Liver (tissue), 9 donors: ENCODE results near the gene SHC3. TPM values are rescaled to one million over a fixed set of nuclear protein-coding genes. Genes with fewer than 3 reads are reported as not detected.

ENCODE experiments used
- DNase-seq: peaks from one replicate; pipeline ENCODE4 v3.0.0-alpha.2; 2017; ENCODE audit warnings: low spot score
- H3K27ac ChIP-seq, 2 donors: one replicate each; pipeline ENCODE4 v1.7.0; 2013; ENCODE audit warnings: inconsistent platforms in 2 of 2, low read length in 2 of 2, control low read depth in 1 of 2, low read depth in 1 of 2, mild to moderate bottlenecking in 1 of 2
- H3K27me3 ChIP-seq, 4 donors: one replicate each; pipeline versions ENCODE4 v1.6.1 to v1.7.0; 2013; ENCODE audit warnings: low read length in 3 of 4, inconsistent platforms in 1 of 4, mild to moderate bottlenecking in 1 of 4, moderate library complexity in 1 of 4; ENCODE audit not compliant: control insufficient read depth in 4 of 4, insufficient read depth in 4 of 4
- H3K36me3 ChIP-seq, 4 donors: one replicate each; pipeline versions ENCODE4 v1.6.1 to v1.7.0; 2013; ENCODE audit warnings: low read length in 3 of 4, mild to moderate bottlenecking in 3 of 4, low read depth in 1 of 4, moderate library complexity in 1 of 4; ENCODE audit not compliant: control insufficient read depth in 4 of 4, insufficient read depth in 3 of 4
- H3K4me1 ChIP-seq, 4 donors: one replicate each; pipeline versions ENCODE4 v1.6.1 to v1.7.0; 2013; ENCODE audit warnings: low read length in 3 of 4, mild to moderate bottlenecking in 3 of 4, moderate library complexity in 1 of 4; ENCODE audit not compliant: control insufficient read depth in 4 of 4, insufficient read depth in 4 of 4
- H3K4me3 ChIP-seq, 3 donors: one replicate each; pipeline versions ENCODE4 v1.6.1 to v1.7.0; 2013; ENCODE audit warnings: low read length in 3 of 3, control low read depth in 1 of 3, low read depth in 1 of 3, mild to moderate bottlenecking in 1 of 3
- H3K9ac ChIP-seq, 2 donors: one replicate each; pipeline ENCODE4 v1.7.0; 2013; ENCODE audit warnings: low read length in 2 of 2, mild to moderate bottlenecking in 2 of 2, moderate library complexity in 2 of 2, control low read depth in 1 of 2, low read depth in 1 of 2
- H3K9me3 ChIP-seq, 4 donors: one replicate each; pipeline versions ENCODE4 v1.6.1 to v1.7.0; 2013; ENCODE audit warnings: low read length in 3 of 4; ENCODE audit not compliant: control insufficient read depth in 4 of 4
- FOXA1 ChIP-seq: IDR thresholded peaks from 2 replicates; pipeline ENCODE4 v1.6.1; 2016; ENCODE audit warnings: antibody characterized with exemption
- FOXA2 ChIP-seq: IDR thresholded peaks from 2 replicates; pipeline ENCODE4 v1.6.1; 2016; ENCODE audit warnings: antibody characterized with exemption
- GABPA ChIP-seq, 2 donors: IDR thresholded peaks in 1 of 2; conservative IDR thresholded peaks in 1 of 2; 2 replicates each; pipeline ENCODE4 v1.6.1; 2016; ENCODE audit warnings: antibody characterized with exemption in 2 of 2, mild to moderate bottlenecking in 1 of 2, moderate library complexity in 1 of 2
- HNF4A ChIP-seq, 2 donors: conservative IDR thresholded peaks; 2 replicates each; pipeline ENCODE4 v1.6.1; 2016; ENCODE audit warnings: antibody characterized with exemption in 2 of 2, mild to moderate bottlenecking in 2 of 2
- NR2F2 ChIP-seq: IDR thresholded peaks from 2 replicates; pipeline ENCODE4 v1.6.1; 2016; ENCODE audit warnings: antibody characterized with exemption
- RAD21 ChIP-seq, 2 donors: IDR thresholded peaks; 2 replicates each; pipeline ENCODE4 v1.6.1; 2016; ENCODE audit warnings: antibody characterized with exemption in 2 of 2, mild to moderate bottlenecking in 2 of 2
- RXRA ChIP-seq, 2 donors: IDR thresholded peaks; 2 replicates each; pipeline ENCODE4 v1.6.1; 2017 to 2018; ENCODE audit warnings: antibody characterized with exemption in 2 of 2, mild to moderate bottlenecking in 1 of 2
- SP1 ChIP-seq: IDR thresholded peaks from 2 replicates; pipeline ENCODE4 v1.6.1; 2018; ENCODE audit warnings: antibody characterized with exemption, mild to moderate bottlenecking
- TAF1 ChIP-seq: conservative IDR thresholded peaks from 2 replicates; pipeline ENCODE4 v1.6.1; 2016; ENCODE audit warnings: antibody characterized with exemption, mild to moderate bottlenecking
- YY1 ChIP-seq: IDR thresholded peaks from 2 replicates; pipeline ENCODE4 v1.6.1; 2016; ENCODE audit warnings: antibody characterized with exemption, mild to moderate bottlenecking
- WGBS: extraction: QIAGEN DNeasy Blood & Tissue Kit; methylation state at CpG from one replicate; pipeline ENCODE4 v1.1.7; 2013; 5-methylcytosine and 5-hydroxymethylcytosine counted together
- polyA plus RNA-seq, 2 donors: library from polyadenylated mRNA; stranded (reverse) in 1 of 2; unstranded in 1 of 2; fragments of 200-250 nt in 1 of 2; fragments of >200 nt in 1 of 2; fragmentation: Nextera tagmentation in 1 of 2; extraction: Ambion mirVana in 1 of 2; gene quantifications; one replicate each; pipeline versions ENCODE4 v1.2.1 to v1.2.3, GENCODE V29; 2013 to 2015
- total RNA-seq, 2 donors: library from RNA; depleted of rRNA; stranded (reverse); fragments of >200 nt; gene quantifications; one replicate each; pipeline ENCODE4 v1.2.3, GENCODE V29; 2014
- TF ChIP-seq, protein P1 (sequence below): IDR thresholded peaks from 2 replicates; pipeline ENCODE4 v1.6.1; 2016; ENCODE audit warnings: antibody characterized with exemption
- TF ChIP-seq, protein P2 (sequence below): IDR thresholded peaks from 2 replicates; pipeline ENCODE4 v1.6.1; 2016; ENCODE audit warnings: antibody characterized with exemption, mild to moderate bottlenecking
- TF ChIP-seq, protein P3 (sequence below): fragments of 150-350 bp; IDR thresholded peaks from 2 replicates; pipeline ENCODE4 v1.5.1; 2017; ENCODE audit warnings: improper control_type of control experiment, low read depth, low read length; ENCODE audit not compliant: missing input control
- TF ChIP-seq, protein P4 (sequence below): IDR thresholded peaks from 2 replicates; pipeline ENCODE4 v1.6.1; 2016; ENCODE audit warnings: antibody characterized with exemption
- donor health status: healthy.
- donor health status: healthy.
- donor health status: healthy.
- donor health status: healthy.
- donor health status: healthy.

SHC3 gene
- total and polyA plus RNA-seq, 4 donors, result 0.03 to 0.08 (median 0.04) TPM

DNA sequence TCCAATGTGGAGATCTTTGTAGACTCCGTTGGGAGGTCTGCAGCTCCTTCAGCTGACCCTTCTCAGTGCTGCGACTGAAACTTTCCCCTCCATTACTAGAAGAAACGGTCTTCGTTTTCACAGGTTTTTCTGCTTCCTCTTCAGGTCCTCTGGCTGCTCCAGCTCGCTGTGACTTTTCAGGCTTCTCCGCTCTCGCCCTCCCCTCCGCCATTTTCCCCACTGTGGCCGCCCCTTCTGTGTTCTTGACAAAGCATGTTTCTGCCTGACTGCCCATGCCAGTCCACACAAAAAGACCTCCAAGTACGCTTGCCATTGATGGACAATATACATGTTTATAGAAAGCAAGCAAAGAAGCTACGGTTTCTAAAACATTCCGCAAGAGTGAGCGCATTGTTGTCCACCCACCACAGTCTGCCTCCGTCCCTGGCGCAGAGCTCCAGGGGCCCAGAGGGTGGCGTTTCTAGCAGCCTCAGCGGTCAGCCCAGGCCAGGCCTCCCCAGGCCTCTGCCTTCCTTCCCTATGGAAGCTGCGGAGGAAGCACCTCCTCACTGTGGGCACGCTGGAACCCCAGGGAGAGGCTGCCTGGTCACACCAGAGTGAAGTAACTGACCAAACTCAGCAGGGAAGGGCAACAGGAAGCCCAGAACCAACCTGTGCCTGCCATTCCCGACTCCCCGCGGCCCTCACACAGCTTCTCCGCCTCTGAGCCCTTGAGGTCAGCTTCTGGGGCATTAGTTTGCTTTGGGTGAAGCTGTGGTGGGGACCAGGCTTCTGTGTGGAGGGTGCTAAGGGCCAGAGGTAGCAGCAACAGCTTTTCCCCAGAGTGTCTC is 207.3 kb downstream of the SHC3 start:
- Histone ChIP-seq H3K4me1 (peaks cover 0 to 1% (median 0%) of the 10 kb centered on the region in 4 donors), H3K9me3 (peaks cover 0 to 5% (median 4%) of the 10 kb centered on the region in 4 donors), H3K9ac (no peak overlapping the region), H3K4me3 (no peak overlapping the region), H3K36me3 (no peaks in the 10 kb centered on the region), H3K27me3 (no peaks in the 10 kb centered on the region), H3K27ac (no peak overlapping the region)
- WGBS, result 88% methylated on average over 23 of the region's 23 CpGs
- no peak for TF ChIP-seq YY1
- TF ChIP-seq SP1, result no peak
- no peak for TF ChIP-seq FOXA1
- TF ChIP-seq, protein P1, sequence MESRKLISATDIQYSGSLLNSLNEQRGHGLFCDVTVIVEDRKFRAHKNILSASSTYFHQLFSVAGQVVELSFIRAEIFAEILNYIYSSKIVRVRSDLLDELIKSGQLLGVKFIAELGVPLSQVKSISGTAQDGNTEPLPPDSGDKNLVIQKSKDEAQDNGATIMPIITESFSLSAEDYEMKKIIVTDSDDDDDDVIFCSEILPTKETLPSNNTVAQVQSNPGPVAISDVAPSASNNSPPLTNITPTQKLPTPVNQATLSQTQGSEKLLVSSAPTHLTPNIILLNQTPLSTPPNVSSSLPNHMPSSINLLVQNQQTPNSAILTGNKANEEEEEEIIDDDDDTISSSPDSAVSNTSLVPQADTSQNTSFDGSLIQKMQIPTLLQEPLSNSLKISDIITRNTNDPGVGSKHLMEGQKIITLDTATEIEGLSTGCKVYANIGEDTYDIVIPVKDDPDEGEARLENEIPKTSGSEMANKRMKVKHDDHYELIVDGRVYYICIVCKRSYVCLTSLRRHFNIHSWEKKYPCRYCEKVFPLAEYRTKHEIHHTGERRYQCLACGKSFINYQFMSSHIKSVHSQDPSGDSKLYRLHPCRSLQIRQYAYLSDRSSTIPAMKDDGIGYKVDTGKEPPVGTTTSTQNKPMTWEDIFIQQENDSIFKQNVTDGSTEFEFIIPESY, result no peak
- TF ChIP-seq NR2F2, result no peak
- no peak for TF ChIP-seq RXRA (IDR thresholded peaks at IDR 0.05)
- TF ChIP-seq FOXA2, result no peak
- TF ChIP-seq, protein P2, sequence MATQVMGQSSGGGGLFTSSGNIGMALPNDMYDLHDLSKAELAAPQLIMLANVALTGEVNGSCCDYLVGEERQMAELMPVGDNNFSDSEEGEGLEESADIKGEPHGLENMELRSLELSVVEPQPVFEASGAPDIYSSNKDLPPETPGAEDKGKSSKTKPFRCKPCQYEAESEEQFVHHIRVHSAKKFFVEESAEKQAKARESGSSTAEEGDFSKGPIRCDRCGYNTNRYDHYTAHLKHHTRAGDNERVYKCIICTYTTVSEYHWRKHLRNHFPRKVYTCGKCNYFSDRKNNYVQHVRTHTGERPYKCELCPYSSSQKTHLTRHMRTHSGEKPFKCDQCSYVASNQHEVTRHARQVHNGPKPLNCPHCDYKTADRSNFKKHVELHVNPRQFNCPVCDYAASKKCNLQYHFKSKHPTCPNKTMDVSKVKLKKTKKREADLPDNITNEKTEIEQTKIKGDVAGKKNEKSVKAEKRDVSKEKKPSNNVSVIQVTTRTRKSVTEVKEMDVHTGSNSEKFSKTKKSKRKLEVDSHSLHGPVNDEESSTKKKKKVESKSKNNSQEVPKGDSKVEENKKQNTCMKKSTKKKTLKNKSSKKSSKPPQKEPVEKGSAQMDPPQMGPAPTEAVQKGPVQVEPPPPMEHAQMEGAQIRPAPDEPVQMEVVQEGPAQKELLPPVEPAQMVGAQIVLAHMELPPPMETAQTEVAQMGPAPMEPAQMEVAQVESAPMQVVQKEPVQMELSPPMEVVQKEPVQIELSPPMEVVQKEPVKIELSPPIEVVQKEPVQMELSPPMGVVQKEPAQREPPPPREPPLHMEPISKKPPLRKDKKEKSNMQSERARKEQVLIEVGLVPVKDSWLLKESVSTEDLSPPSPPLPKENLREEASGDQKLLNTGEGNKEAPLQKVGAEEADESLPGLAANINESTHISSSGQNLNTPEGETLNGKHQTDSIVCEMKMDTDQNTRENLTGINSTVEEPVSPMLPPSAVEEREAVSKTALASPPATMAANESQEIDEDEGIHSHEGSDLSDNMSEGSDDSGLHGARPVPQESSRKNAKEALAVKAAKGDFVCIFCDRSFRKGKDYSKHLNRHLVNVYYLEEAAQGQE, result no peak
- no peak for DNase-seq

DNA sequence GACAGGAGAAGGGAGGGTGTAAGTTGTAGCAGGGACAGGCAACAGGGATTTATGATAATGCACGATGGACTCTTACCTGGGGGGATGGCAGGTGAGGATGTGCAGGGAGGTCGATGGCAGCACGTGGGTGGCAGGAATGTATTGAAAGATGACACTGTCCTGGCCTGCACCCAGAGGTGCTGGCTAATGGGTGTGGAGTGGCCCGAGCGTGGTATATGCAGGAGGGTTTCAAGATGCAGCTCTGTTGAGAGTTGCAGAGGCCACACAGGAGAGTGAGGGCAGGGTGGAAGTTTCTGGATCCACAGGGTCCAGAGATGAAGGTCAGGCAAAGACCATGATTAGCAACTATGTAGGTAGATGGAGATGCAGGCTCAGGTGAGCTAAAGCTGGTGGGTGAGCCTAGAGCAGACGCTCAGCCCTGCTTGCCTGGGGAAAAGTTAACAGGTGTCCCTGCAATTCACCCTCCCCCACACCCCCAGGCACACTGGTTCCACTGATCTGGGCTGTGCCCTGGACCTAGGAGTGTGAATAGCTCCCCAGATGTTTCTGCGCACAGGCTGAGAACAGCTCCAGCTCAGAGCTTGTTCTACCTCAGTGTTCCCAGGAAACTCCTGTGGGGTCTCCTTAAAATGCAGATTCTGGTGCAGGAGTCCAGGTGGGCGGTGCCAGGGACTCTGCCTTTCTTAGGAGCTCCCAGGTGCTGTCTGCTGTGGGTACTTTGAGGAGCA is 208.8 kb downstream of the SHC3 start:
- H3K36me3 ChIP-seq, result no peaks in the 10 kb centered on the region
- TF ChIP-seq RXRA (IDR thresholded peaks at IDR 0.05) (no peak), HNF4A (conservative IDR thresholded peaks at IDR 0.05) (no peak), SP1 (no peak), TAF1 (no peak), FOXA1 (no peak), NR2F2 (no peak)
- H3K9me3 ChIP-seq, result peaks cover 0 to 5% (median 4%) of the 10 kb centered on the region in 4 donors
- no peak overlapping the region for H3K27ac ChIP-seq
- no peak overlapping the region for H3K4me3 ChIP-seq
- peaks cover 0 to under 1% (median 0%) of the 10 kb centered on the region in 4 donors for H3K4me1 ChIP-seq
- WGBS, result 57% methylated on average over 8 of the region's 8 CpGs
- no peak overlapping the region for H3K9ac ChIP-seq
- DNase-seq, result no peak
- no peaks in the 10 kb centered on the region for H3K27me3 ChIP-seq

DNA sequence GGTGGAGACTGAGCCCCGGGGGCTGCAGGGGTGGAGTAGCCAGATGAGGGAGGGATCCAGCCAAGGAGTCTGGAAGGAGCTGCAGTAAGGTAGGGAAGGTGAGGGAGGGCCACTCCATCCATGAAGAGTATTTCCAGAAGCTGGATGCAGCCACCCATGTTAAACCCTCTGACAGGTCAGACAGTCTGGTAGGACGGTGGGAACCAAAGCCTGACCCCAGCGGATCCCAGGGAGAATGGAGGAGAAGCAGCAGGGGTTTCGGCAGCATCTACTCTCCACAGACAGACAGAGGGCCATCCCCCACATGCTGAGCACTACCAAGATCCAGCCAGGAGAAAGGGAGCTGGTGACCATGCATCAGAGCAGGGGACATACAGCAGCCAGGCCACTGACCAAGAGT is 209.8 kb downstream of the SHC3 start:
- no peaks in the 10 kb centered on the region for H3K36me3 ChIP-seq
- WGBS, result 76% methylated on average over 4 of the region's 4 CpGs
- H3K27ac ChIP-seq, result no peak overlapping the region
- TF ChIP-seq TAF1 (no peak), FOXA1 (no peak), RXRA (IDR thresholded peaks at IDR 0.05) (no peak), HNF4A (conservative IDR thresholded peaks at IDR 0.05) (no peak), YY1 (no peak), RAD21 (IDR thresholded peaks at IDR 0.05) (no peak), GABPA (IDR thresholded peaks at IDR 0.05 in 1 of 2, conservative IDR thresholded peaks at IDR 0.05 in 1 of 2) (no peak)
- TF ChIP-seq, protein P3, sequence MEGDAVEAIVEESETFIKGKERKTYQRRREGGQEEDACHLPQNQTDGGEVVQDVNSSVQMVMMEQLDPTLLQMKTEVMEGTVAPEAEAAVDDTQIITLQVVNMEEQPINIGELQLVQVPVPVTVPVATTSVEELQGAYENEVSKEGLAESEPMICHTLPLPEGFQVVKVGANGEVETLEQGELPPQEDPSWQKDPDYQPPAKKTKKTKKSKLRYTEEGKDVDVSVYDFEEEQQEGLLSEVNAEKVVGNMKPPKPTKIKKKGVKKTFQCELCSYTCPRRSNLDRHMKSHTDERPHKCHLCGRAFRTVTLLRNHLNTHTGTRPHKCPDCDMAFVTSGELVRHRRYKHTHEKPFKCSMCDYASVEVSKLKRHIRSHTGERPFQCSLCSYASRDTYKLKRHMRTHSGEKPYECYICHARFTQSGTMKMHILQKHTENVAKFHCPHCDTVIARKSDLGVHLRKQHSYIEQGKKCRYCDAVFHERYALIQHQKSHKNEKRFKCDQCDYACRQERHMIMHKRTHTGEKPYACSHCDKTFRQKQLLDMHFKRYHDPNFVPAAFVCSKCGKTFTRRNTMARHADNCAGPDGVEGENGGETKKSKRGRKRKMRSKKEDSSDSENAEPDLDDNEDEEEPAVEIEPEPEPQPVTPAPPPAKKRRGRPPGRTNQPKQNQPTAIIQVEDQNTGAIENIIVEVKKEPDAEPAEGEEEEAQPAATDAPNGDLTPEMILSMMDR, result no peak
- TF ChIP-seq, protein P4, sequence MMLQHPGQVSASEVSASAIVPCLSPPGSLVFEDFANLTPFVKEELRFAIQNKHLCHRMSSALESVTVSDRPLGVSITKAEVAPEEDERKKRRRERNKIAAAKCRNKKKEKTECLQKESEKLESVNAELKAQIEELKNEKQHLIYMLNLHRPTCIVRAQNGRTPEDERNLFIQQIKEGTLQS, result no peak
- TF ChIP-seq, protein P1, result no peak

More for the DNA sequence above, 209.8 kb downstream of the SHC3 start:
- Histone ChIP-seq H3K9ac (no peak overlapping the region), H3K27me3 (no peaks in the 10 kb centered on the region), H3K4me1 (no peaks in the 10 kb centered on the region), H3K4me3 (no peak overlapping the region), H3K9me3 (peaks cover 0 to 5% (median 4%) of the 10 kb centered on the region in 4 donors)
- DNase-seq, result no peak
